Activated naive CD4-positive, alpha-beta T cell treated with anti-CD3 and anti-CD28 coated beads, Interleukin-2, amount 50 U/mL, for 16 hours (primary cell): Measurements from ENCODE around the gene SLC12A2.

ENCODE experiments used
- DNase-seq: peaks from one replicate; pipeline ENCODE4 v3.0.0-alpha.2; 2020

Gene SLC12A2

GRCh38 chr5:128192368-128192767, 108.8 kb downstream of the SLC12A2 start:
- DNase-seq = no peak

- DNase-seq = no peak
Measured at GRCh38 chr5:128193665-128194390, 110.3 kb downstream of the SLC12A2 start.

- no peak for DNase-seq
Measured at GRCh38 chr5:128195316-128195715, 111.8 kb downstream of the SLC12A2 start.

GRCh38 chr5:128196080-128196479, 112.5 kb downstream of the SLC12A2 start:
- DNase-seq = no peak

- no peak for DNase-seq
Measured at GRCh38 chr5:128196791-128197190, 113.2 kb downstream of the SLC12A2 start.

- no peak for DNase-seq
Measured at GRCh38 chr5:128197896-128198522, 114.4 kb downstream of the SLC12A2 start.

GRCh38 chr5:128199104-128199503, 115.5 kb downstream of the SLC12A2 start:
- DNase-seq = no peak

- no peak for DNase-seq
Measured at GRCh38 chr5:128199611-128200010, 116.0 kb downstream of the SLC12A2 start.

- DNase-seq = peak; percentile 84
Measured at GRCh38 chr5:128201065-128201926, 117.7 kb downstream of the SLC12A2 start.

- DNase-seq = no peak
Measured at GRCh38 chr5:128202320-128202719, 118.8 kb downstream of the SLC12A2 start.

GRCh38 chr5:128208436-128208835, 124.9 kb downstream of the SLC12A2 start:
- DNase-seq = no peak

- DNase-seq = no peak
Measured at GRCh38 chr5:128212191-128212806, 128.7 kb downstream of the SLC12A2 start.

- peak; percentile 28 for DNase-seq
Measured at GRCh38 chr5:128213340-128213739, 129.8 kb downstream of the SLC12A2 start.

GRCh38 chr5:128213833-128214232, 130.3 kb downstream of the SLC12A2 start:
- no peak for DNase-seq

- no peak for DNase-seq
Measured at GRCh38 chr5:128216285-128216684, 132.7 kb downstream of the SLC12A2 start.

GRCh38 chr5:128216860-128217531, 133.4 kb downstream of the SLC12A2 start:
- no peak for DNase-seq

GRCh38 chr5:128220841-128221240, 137.3 kb downstream of the SLC12A2 start:
- DNase-seq = no peak

GRCh38 chr5:128224336-128224735, 140.8 kb downstream of the SLC12A2 start:
- DNase-seq = no peak

- DNase-seq = no peak
Measured at GRCh38 chr5:128225245-128226030, 141.9 kb downstream of the SLC12A2 start.

- no peak for DNase-seq
Measured at GRCh38 chr5:128228008-128228407, 144.4 kb downstream of the SLC12A2 start.

GRCh38 chr5:128228521-128228920, 145.0 kb downstream of the SLC12A2 start:
- DNase-seq = no peak
